B cell (primary cell): ENCODE results near the gene SMC1A.

Experiments used
- EZH2 ChIP-seq: IDR thresholded peaks from 2 replicates; pipeline ENCODE4 v1.6.1; 2012; ENCODE audit warnings: borderline replicate concordance, low read depth, mild to moderate bottlenecking, moderate library complexity, low read length; ENCODE audit not compliant: insufficient read depth, poor library complexity, severe bottlenecking
- TF ChIP-seq, protein P1 (sequence below): fragments of 200-600 bp; IDR thresholded peaks from one replicate; pipeline ENCODE4 v1.8.0; 2022; ENCODE audit warnings: antibody characterized with exemption, mild to moderate bottlenecking

DNA sequence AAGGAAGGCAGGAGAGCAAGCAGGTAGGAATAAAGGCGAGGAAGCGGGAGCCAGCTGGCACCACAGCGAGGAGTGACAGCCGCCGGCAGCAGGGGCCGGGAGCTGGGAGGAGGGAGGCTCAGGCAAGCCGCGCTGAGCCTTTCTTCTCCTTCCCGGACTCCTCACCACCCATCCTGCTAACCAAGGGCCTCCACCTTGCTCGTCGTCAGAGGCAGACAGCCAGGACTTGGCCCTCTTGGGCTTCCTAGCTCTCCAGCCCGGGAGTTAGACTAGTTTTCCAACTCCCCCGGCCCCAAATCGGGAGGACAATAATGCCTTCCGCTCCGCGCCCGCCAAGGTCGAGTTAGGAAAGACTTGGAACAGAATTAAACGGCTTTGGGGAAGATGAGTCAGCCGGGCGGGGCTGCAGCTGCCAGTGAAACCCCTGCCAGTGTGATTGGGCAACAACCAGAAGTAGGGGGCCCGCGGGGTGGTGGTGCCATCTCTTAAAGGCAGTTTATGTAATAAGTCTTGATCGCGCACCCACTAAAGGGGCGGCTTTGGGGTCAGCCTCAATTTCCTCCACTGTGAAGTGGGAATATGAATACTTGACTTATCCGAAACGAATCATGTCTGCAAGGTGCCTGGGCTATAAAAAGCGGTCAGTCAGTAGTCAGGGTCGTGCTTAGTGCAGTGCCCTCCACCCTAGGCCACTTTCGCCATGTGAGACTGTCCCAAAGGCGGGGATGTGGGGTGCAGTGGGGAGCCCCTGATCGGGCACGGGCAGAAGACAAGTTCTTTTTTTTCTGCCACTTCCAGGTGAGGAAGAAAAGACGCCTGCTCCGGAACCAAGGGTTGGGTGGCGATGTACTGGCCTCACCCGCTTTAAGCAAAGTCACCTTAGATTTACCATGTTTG, 18.4 kb upstream of the SMC1A start:
- TF ChIP-seq, protein P1, sequence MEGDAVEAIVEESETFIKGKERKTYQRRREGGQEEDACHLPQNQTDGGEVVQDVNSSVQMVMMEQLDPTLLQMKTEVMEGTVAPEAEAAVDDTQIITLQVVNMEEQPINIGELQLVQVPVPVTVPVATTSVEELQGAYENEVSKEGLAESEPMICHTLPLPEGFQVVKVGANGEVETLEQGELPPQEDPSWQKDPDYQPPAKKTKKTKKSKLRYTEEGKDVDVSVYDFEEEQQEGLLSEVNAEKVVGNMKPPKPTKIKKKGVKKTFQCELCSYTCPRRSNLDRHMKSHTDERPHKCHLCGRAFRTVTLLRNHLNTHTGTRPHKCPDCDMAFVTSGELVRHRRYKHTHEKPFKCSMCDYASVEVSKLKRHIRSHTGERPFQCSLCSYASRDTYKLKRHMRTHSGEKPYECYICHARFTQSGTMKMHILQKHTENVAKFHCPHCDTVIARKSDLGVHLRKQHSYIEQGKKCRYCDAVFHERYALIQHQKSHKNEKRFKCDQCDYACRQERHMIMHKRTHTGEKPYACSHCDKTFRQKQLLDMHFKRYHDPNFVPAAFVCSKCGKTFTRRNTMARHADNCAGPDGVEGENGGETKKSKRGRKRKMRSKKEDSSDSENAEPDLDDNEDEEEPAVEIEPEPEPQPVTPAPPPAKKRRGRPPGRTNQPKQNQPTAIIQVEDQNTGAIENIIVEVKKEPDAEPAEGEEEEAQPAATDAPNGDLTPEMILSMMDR: no peak
- TF ChIP-seq EZH2: no peak
